Fibroblast of gingiva (primary cell): Measurements from ENCODE around the gene KIFBP.
"Not testable (repeated sequence)": the region's sequence is repeated elsewhere in the genome, so short reads cannot be mapped to it uniquely, and the experiment has no call there.

Experiments
- DNase-seq: peaks from one replicate; pipeline ENCODE4 v3.0.0-alpha.2; 2011; ENCODE audit warnings: low read depth

Gene KIFBP

GRCh38 chr10:68988530-68989316 lies at the start of gene KIFBP:
KIFBP (plus strand) TSS chr10:68988803; CDS start chr10:68988833, 30 bp downstream.
- peak; percentile 98 for DNase-seq

GRCh38 chr10:68938884-68939283 lies 49.7 kb upstream of the KIFBP start:
- DNase-seq: no peak

- not testable (repeated sequence) for DNase-seq
Observed at GRCh38 chr10:68940917-68941316, 47.7 kb upstream of the KIFBP start.

- no peak for DNase-seq
Observed at GRCh38 chr10:68950598-68950997, 38.0 kb upstream of the KIFBP start.

- no peak for DNase-seq
Observed at GRCh38 chr10:68954904-68955303, 33.7 kb upstream of the KIFBP start.

- DNase-seq: peak; percentile 5
Observed at GRCh38 chr10:68955355-68955831, 33.2 kb upstream of the KIFBP start.

- DNase-seq: peak; percentile 90
Observed at GRCh38 chr10:68955832-68956532, 32.6 kb upstream of the KIFBP start, which contains the start of gene DDX21. DDX21 (plus strand) TSS chr10:68956170; CDS start chr10:68956226, 56 bp downstream.

- no peak for DNase-seq
Observed at GRCh38 chr10:68957284-68957615, 31.4 kb upstream of the KIFBP start.

GRCh38 chr10:68957654-68958053 lies 30.9 kb upstream of the KIFBP start:
- no peak for DNase-seq

GRCh38 chr10:68959695-68960527 lies 28.7 kb upstream of the KIFBP start:
- no peak for DNase-seq

- no peak for DNase-seq
Observed at GRCh38 chr10:68963151-68963550, 25.5 kb upstream of the KIFBP start.

GRCh38 chr10:68973975-68974374 lies 14.6 kb upstream of the KIFBP start:
- DNase-seq: no peak

GRCh38 chr10:68975936-68976473 lies 12.6 kb upstream of the KIFBP start:
- DNase-seq: not testable (repeated sequence)

- not testable (repeated sequence) for DNase-seq
Observed at GRCh38 chr10:68979738-68980137, 8.9 kb upstream of the KIFBP start.

GRCh38 chr10:68981074-68981473 lies 7.5 kb upstream of the KIFBP start:
- DNase-seq: no peak

- DNase-seq: no peak
Observed at GRCh38 chr10:68982389-68982788, 6.2 kb upstream of the KIFBP start.

- DNase-seq: no peak
Observed at GRCh38 chr10:68987611-68988010, 992 bp upstream of the KIFBP start.

GRCh38 chr10:68989317-68989990 lies 851 bp downstream of the KIFBP start:
- DNase-seq: peak; percentile 6

- DNase-seq: peak; percentile 90
Observed at GRCh38 chr10:68992636-68993440, 4.2 kb downstream of the KIFBP start.

- no peak for DNase-seq
Observed at GRCh38 chr10:68997211-68997610, 8.6 kb downstream of the KIFBP start.

GRCh38 chr10:69004821-69005220 lies 16.2 kb downstream of the KIFBP start:
- DNase-seq: peak; percentile 57
